ENCODE measurements around the gene EP300. TPM values are rescaled to one million over a fixed set of nuclear protein-coding genes. Genes with fewer than 3 reads are reported as not detected.
A peak's percentile ranks its signal among the peaks of the same experiment; 100 is the strongest.

EP300 gene
- polyA plus RNA-seq, 1 experiment, result 19.6 TPM

GRCh38 chr22:41217553-41218157 is 125.3 kb downstream of the EP300 start:
- Histone ChIP-seq H3K4me3 (ENCODE audit: low read depth, low read length) (peak overlapping the region; percentile 11), H3K27me3 (ENCODE audit: control insufficient read depth, insufficient read depth, low read length) (no peaks in the 10 kb centered on the region), H3K27ac (ENCODE audit: low read depth, low read length) (peak overlapping the region; percentile 95), H3K9me3 (ENCODE audit: control insufficient read depth, insufficient read depth, low read length) (peaks cover 12% of the 10 kb centered on the region)
- ChIA-PET CTCF (interaction anchor here (1.2 kb wide), 1 partner anchor 157 kb away, joined by 5 read pairs; no protein-coding TSS in a partner anchor), POLR2A (interaction anchor here (0.5 to 1.1 kb wide), 3 partner anchors 11 to 85 kb away, joined by 4 read pairs; no protein-coding TSS in a partner anchor)
- peak; percentile 66 for DNase-seq (ENCODE audit: low read depth, low spot score)
- TF ChIP-seq CTCF (IDR thresholded peaks at IDR 0.05; ENCODE audit: low read depth, low read length), result no peak

- POLR2A ChIA-PET, result interaction anchor here (0.7 kb wide), 1 partner anchor 28 kb away, joined by 4 read pairs; no protein-coding TSS in a partner anchor
- no peak for TF ChIP-seq CTCF (IDR thresholded peaks at IDR 0.05; ENCODE audit: low read depth, low read length)
These were observed 130.6 kb downstream of the EP300 start for GRCh38 chr22:41222846-41223507.

DNA sequence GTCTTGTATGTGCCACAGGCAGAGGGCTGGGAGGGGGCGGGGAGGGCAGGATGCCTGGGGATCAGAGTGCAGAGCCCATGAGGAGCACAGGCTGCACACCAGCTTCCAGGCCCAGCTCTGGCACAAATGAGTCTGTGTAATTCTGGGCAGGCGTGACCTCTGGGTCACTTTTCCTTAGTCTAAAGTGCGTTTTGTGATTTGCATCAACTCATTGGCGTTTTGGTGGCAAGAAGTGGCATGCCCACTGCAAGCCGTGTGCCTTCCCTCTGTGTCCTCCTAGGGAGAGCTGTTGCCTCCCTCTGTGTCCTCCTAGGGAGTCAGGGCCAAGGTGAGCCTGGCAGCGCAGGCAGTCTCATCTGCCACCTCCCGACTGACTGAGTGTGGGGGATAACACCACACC is 131.1 kb downstream of the EP300 start:
- no peaks in the 10 kb centered on the region for H3K27me3 ChIP-seq (ENCODE audit: control insufficient read depth, insufficient read depth, low read length)
- POLR2A ChIA-PET, result no interaction called here
- TF ChIP-seq CTCF (IDR thresholded peaks at IDR 0.05; ENCODE audit: low read depth, low read length), result no peak
- no peak overlapping the region for H3K4me3 ChIP-seq (ENCODE audit: low read depth, low read length)
- no peak overlapping the region for H3K27ac ChIP-seq (ENCODE audit: low read depth, low read length)
- CTCF ChIA-PET, result no interaction called here
- H3K9me3 ChIP-seq (ENCODE audit: control insufficient read depth, insufficient read depth, low read length), result no peaks in the 10 kb centered on the region
- no peak for DNase-seq (ENCODE audit: low read depth, low spot score)

More at GRCh38 chr22:41222846-41223507, 130.6 kb downstream of the EP300 start:
- Histone ChIP-seq H3K27me3 (ENCODE audit: control insufficient read depth, insufficient read depth, low read length) (no peaks in the 10 kb centered on the region), H3K9me3 (ENCODE audit: control insufficient read depth, insufficient read depth, low read length) (no peaks in the 10 kb centered on the region), H3K27ac (ENCODE audit: low read depth, low read length) (no peak overlapping the region), H3K4me3 (ENCODE audit: low read depth, low read length) (no peak overlapping the region)
- CTCF ChIA-PET, result interaction anchor here (0.6 kb wide), 1 partner anchor 324 kb away, joined by 5 read pairs; no protein-coding TSS in a partner anchor
- no peak for DNase-seq (ENCODE audit: low read depth, low spot score)

DNA sequence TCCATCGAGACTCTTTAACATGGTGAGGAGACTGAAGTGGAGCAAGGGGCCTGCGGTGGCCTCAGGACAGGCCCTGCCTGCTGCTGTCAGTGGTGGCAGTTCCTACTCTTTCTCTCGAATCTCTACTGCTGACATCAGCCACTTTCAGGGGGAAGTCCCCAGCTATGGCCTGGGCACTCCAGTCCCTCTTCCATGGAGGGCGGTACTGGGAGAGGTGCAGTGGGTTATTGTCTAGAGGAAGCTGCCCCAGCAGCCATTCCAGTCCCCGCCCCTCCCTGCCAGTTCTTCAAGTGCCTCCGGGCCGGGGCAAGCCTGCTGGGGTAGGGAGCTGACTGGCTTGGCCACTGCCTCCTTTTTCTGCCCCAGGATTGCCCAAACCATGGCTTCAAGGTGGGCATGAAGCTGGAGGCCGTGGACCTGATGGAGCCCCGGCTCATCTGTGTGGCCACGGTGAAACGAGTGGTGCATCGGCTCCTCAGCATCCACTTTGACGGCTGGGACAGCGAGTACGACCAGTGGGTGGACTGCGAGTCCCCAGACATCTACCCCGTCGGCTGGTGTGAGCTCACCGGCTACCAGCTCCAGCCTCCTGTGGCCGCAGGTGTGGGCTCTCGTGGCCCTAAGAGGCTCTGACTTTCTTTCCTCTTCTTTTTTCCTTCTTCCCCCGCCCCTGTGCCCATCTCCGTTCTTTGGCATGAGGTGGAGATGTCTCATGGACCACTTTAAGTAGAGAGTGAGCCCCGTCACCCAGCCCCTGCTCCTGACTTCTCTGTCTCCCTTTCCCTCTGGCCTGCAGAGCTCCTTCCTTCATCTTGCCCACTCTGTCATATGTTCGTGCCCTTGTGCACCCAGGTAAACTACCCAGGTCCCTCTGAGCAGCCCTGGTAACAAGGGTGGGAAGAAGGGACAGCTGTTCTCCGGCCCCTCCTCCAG is 134.6 kb downstream of the EP300 start:
- peak overlapping the region; percentile 11 for H3K27ac ChIP-seq (ENCODE audit: low read depth, low read length)
- no peak for DNase-seq (ENCODE audit: low read depth, low spot score)
- TF ChIP-seq CTCF (IDR thresholded peaks at IDR 0.05; ENCODE audit: low read depth, low read length), result no peak
- H3K9me3 ChIP-seq (ENCODE audit: control insufficient read depth, insufficient read depth, low read length), result no peaks in the 10 kb centered on the region
- ChIA-PET CTCF (no interaction called here), POLR2A (interaction anchor here (0.5 to 0.6 kb wide), 2 partner anchors 15 to 138 kb away, joined by 3 to 6 read pairs; no protein-coding TSS in a partner anchor)
- no peak overlapping the region for H3K4me3 ChIP-seq (ENCODE audit: low read depth, low read length)
- no peaks in the 10 kb centered on the region for H3K27me3 ChIP-seq (ENCODE audit: control insufficient read depth, insufficient read depth, low read length)

Measured in AG04450 (cell line).